GM19467 (cell line): Measurements from ENCODE around the gene MOB3A.

Source experiments
- ATAC-seq: cut with Tn5 transposase; IDR thresholded peaks from one replicate; pipeline ENCODE4 v1.9.1; 2021; ENCODE audit warnings: mild to moderate bottlenecking, moderate library complexity; ENCODE audit not compliant: unreplicated experiment

The MOB3A gene

GRCh38 chr19:2060884-2061494, 35.1 kb downstream of the MOB3A start:
- peak; percentile 19 for ATAC-seq

- ATAC-seq = no peak
Measured at GRCh38 chr19:2059422-2060201, 36.5 kb downstream of the MOB3A start.

- ATAC-seq = no peak
Measured at GRCh38 chr19:2058570-2059421, 37.3 kb downstream of the MOB3A start.

GRCh38 chr19:2057484-2058469, 38.3 kb downstream of the MOB3A start:
- ATAC-seq = no peak

- no peak for ATAC-seq
Measured at GRCh38 chr19:2056837-2057192, 39.3 kb downstream of the MOB3A start.

- no peak for ATAC-seq
Measured at GRCh38 chr19:2055931-2056836, 39.9 kb downstream of the MOB3A start.

GRCh38 chr19:2054763-2055162, 41.4 kb downstream of the MOB3A start:
- ATAC-seq = no peak

- ATAC-seq = no peak
Measured at GRCh38 chr19:2053601-2054389, 42.3 kb downstream of the MOB3A start.

- no peak for ATAC-seq
Measured at GRCh38 chr19:2051773-2052704, 44.1 kb downstream of the MOB3A start.

- ATAC-seq = peak; percentile 46
Measured at GRCh38 chr19:2050991-2051772, 44.9 kb downstream of the MOB3A start, which contains the start of gene MKNK2. TSS of gene MKNK2 (minus strand) at chr19:2051244. CDS start at chr19:2050851, 393 bp downstream.

- peak; percentile 10 for ATAC-seq
Measured at GRCh38 chr19:2050349-2050990, 45.7 kb downstream of the MOB3A start.

GRCh38 chr19:2049741-2050348, 46.3 kb downstream of the MOB3A start:
- ATAC-seq = peak; percentile 2

- ATAC-seq = no peak
Measured at GRCh38 chr19:2048959-2049740, 47.0 kb downstream of the MOB3A start.

- no peak for ATAC-seq
Measured at GRCh38 chr19:2048104-2048958, 47.8 kb downstream of the MOB3A start.
